Upper lobe of left lung (tissue), 4 donors: Measurements from ENCODE around the gene CNGA1.

ENCODE experiments used
- EP300 ChIP-seq, 4 donors: sonication (generic); formaldehyde crosslinking; IDR thresholded peaks; one replicate each; pipeline ENCODE4 v1.5.1; 2017; ENCODE audit warnings: antibody characterized with exemption in 4 of 4, control low read depth in 2 of 4
- POLR2A ChIP-seq, 4 donors: fragments of 450-650 bp; IDR thresholded peaks; one replicate each; pipeline ENCODE4 v1.5.1; 2016 to 2017; ENCODE audit warnings: antibody characterized with exemption in 4 of 4, mild to moderate bottlenecking in 2 of 4
- POLR2AphosphoS5 ChIP-seq, 2 donors: sonication (generic); formaldehyde crosslinking; IDR thresholded peaks; one replicate each; pipeline ENCODE4 v1.5.1; 2017; ENCODE audit warnings: antibody characterized with exemption in 2 of 2
- TF ChIP-seq, protein P1 (sequence below), 6 experiments: fragments of 450-650 bp in 4 of 6; fragments of 200-600 bp in 2 of 6; sonication (generic) in 2 of 6; IDR thresholded peaks; one replicate each; pipeline ENCODE4 v1.5.1; 2016 to 2019; ENCODE audit warnings: antibody characterized with exemption in 6 of 6

DNA sequence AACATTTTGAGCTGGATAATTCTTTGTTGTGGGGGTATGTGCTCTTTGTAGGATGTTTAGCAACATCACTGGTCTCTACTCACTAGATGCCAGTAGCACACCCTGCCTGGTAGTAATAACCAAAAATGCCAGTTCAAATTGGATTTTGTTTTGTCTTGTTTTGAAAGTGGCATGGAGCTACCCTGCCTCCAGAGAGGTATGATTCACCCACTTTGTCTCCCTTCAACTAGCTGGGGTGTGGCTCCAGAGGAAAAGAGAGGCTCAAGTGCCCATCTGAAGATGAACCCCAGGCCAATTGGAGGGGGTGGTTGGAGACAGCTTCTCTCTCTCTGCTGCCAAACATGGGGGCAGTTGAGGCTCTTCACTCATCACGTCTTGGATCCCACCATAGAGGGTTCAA, 34.6 kb upstream of the CNGA1 start:
- TF ChIP-seq, protein P1, sequence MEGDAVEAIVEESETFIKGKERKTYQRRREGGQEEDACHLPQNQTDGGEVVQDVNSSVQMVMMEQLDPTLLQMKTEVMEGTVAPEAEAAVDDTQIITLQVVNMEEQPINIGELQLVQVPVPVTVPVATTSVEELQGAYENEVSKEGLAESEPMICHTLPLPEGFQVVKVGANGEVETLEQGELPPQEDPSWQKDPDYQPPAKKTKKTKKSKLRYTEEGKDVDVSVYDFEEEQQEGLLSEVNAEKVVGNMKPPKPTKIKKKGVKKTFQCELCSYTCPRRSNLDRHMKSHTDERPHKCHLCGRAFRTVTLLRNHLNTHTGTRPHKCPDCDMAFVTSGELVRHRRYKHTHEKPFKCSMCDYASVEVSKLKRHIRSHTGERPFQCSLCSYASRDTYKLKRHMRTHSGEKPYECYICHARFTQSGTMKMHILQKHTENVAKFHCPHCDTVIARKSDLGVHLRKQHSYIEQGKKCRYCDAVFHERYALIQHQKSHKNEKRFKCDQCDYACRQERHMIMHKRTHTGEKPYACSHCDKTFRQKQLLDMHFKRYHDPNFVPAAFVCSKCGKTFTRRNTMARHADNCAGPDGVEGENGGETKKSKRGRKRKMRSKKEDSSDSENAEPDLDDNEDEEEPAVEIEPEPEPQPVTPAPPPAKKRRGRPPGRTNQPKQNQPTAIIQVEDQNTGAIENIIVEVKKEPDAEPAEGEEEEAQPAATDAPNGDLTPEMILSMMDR (IDR thresholded peaks at IDR 0.05): no peak
- TF ChIP-seq POLR2A (IDR thresholded peaks at IDR 0.05) (no peak), POLR2AphosphoS5 (IDR thresholded peaks at IDR 0.05) (no peak), EP300 (IDR thresholded peaks at IDR 0.05) (no peak)
